Embryonic facial prominence (tissue), 1 donor: ENCODE measurements around the gene DNAL4.

Experiments used
- DNase-seq: peaks from one replicate; pipeline ENCODE4 v3.0.0-alpha.2; 2016; ENCODE audit errors: extremely low spot score

DNAL4 gene

DNA sequence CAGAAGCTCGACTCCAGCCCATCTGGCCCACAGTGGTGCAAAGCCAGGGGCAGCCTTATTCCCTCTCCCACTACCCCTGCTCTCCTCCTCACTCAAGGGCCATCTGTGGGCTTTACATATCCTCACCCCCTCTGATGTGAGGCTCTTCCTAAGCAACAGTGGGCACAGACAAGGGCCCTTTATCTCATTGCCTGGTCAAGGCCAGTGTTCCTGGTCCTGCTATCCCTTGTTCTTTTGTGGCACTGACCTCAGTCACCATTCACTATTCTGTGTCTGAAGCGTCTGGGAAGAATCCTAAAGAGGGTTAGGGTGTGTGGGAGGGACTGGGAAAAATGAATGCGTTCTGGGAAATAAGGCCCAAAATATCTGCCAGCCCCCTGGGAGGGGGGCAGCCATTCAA is 7.3 kb downstream of the DNAL4 start:
- no peak for DNase-seq

DNA sequence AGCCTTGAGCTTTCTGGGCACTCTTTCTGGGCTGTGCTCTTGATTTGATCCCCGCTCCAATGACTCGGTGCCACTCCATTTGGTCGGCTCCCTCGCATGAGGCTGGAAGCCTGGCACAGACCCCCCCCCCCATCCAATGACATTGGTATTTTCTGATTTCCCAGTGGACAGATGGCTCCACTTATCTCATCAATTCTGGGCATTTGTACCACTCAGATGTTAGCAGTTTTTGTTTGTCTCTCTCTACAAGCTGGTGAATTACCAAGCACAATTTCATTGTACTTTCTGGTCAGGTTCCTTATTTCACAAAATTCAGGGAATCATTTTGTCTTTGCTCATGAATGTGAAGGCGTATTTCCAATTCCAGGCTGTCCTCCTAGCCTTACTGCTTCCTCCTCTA is 9.1 kb downstream of the DNAL4 start:
- no peak for DNase-seq

DNA sequence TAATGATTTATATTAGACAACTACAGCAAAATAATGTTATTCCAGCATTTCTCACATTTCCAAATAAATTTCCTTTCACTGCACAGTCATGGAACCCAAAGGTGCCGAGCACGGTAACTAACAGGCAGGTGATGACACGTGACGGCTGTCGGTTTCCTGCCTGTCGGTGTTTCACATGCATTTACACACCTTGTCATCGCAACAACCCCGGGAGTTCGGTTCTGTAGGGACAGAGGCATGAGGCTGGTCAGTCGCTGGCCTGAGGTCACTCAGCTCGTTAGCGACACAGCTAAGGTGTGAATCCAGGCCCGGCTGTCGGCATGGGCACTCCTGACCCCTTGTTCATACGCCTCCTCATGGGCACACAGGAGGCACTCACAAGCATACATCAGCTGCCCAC is 9.9 kb downstream of the DNAL4 start:
- DNase-seq = no peak

DNA sequence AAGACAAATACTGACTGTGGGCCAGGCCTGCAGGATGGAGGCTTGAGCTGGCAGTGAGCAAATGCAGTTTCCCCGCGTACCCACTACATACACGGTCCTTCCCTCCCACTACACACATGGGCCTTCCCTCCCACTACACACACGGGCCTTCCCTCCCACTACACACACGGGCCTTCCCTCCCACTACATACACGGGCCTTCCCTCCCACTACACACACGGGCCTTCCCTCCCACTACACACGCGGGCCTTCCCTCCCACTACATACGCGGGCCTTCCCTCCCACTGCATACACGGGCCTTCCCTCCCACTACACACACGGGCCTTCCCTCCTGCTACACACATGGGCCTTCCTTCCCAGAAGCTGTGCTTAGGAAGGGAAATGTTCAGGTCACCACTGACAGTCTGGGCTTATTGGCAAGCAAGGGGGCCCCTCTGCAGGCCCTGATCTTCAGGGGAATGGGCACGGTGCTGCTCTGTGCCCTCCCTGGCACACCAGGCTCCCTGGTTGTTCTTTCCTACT is 10.8 kb downstream of the DNAL4 start:
- DNase-seq = no peak

DNA sequence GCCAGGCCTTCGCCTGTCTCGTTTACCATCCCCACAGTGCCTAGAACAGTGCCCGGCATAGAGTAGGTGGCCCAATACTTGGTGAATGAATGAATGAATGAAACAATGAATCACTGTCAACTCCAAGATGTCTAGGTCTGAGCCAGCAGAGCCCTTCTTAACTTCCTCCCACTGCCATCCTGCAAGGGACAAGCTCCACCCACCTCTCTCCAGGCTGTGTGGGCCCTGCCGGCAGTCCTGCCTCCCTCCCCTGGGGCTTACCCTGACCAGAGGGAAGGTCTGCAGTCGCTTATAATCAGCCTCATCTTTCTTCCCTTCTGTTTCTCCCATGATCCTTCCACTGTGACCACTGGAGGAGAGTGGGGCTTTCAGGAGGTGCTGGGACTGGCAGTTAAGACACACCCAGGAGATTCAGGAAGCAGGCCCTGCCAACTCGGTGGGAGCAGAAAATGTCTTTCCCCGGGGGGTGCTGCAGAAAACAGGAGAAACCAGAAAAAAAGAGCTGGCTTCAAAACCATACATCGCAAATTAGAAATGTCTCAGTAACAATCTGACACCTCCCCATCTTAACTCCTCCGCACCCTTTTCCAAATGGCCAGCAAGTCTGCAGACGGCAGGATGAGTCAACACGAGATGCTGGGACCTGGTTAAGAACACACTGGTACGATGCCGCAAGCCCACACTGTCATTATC is 11.4 kb downstream of the DNAL4 start:
- DNase-seq = no peak

DNA sequence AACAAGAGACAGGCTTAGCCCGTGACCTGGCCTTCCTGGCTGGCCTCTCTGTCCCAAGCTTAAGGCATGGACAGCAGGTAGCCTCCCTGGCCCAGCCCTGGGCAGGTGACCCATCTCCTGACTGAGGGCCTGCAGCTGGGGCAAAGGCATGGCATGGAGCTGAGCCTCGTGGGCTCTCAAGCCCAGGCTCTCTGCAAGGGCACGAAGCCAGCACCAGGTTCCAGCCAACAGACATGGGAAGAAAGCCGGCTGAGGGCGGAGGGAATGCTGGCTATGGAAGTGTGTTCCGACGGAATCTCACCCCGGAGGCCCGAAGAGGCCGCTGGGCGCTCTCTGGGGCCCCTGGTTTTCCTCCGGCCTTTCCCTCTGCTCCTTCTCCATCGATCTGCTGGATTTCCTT is 12.9 kb downstream of the DNAL4 start:
- no peak for DNase-seq

DNA sequence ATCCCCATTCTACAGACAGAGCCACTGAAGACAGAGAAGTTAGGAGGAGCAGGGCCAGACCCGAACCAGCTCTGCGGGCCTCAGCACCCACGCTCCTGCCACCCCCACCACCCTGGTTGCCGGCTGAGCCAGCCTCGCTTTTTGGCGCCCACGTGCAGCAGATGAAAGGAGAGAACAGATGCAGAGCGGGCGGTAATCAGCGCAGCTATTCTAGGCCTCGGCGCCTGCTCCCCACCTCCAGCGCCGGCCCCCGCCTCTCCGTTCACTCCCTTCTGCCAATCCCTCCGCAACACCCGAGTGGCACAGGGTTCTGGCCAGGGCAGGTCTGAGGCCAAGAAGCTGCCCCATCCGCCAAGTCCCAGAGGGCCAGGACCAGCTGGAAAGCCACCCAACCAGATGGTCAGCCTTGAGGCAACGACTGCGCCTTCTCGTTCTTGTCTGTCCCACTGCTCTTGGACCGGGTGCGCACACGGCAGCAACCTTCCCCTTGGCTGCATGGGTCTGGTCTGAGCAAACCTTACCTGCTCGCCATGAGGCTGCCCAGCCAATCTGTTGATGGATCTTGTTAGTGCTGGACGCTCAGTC is 16.8 kb downstream of the DNAL4 start:
- DNase-seq = no peak

DNA sequence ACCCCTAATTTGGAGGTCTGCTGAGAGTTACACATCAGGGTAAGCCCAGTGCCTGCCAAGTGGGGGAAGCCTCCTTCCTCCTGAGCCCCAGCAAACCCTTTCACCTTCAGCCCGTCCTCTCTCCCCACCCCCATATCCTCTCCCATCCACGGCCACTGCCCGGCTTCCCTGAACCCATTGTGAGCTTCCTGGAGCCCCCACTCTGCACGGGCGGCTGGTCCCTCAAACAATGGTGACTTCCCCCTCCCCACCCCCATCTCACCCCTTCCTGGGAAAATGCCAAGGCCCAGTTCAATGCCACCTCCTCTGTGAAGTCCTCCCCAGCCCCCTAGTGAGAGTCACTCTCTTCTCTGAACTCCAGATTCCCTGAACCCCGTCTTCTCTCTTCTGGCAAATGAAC is 17.9 kb downstream of the DNAL4 start:
- no peak for DNase-seq

DNA sequence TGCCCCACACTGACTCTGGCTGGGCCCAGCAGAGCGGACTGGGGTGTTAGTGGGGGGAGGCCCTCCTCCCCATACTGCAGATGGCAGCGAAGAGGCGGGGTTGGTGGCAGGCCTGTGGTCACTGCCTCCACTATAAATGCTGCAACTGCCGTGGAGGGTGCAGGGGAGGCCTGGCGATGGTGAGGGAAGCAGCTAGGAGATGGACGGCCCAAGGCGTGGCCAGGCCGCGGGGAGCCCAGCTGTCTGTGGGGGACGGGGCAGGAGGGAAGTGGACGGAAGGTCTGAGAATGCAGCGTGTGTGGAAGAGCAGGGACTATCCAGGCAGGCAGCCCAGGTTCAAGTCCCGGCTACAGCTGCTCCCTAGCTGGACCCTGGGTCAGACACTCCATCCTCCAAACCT is 18.3 kb downstream of the DNAL4 start:
- DNase-seq = no peak

DNA sequence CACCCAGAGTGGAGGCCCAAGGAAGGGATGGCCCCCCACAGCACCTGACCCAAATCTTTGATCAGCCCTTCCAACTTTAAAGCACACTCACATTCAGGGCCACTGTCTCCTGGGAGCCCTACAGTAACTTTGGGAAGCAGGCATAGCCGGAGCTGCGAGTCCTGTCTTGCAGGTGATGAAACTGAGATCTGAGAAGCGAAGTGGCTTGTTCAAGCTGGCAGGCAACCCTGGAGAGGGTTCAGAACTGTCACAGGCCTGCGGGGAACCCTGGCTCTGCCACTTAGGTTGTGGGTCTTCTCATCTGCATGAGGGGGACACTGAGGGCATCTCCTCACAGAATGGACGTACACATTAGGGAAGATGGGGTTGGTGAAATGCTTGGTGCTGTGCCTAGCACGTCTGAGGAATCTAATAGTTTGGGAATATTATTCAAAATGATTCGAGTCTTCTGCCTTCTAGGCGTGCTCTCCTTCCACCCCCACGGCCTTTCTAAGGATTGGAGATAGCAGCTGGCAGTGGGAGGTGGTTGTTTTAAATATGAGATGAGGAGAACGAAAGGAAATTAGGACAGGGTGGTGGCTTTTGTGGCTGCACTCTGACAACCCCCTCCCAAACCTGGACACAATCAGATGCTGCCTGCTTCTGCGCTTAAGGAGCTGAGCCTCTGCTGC is 19.3 kb downstream of the DNAL4 start:
- no peak for DNase-seq

DNA sequence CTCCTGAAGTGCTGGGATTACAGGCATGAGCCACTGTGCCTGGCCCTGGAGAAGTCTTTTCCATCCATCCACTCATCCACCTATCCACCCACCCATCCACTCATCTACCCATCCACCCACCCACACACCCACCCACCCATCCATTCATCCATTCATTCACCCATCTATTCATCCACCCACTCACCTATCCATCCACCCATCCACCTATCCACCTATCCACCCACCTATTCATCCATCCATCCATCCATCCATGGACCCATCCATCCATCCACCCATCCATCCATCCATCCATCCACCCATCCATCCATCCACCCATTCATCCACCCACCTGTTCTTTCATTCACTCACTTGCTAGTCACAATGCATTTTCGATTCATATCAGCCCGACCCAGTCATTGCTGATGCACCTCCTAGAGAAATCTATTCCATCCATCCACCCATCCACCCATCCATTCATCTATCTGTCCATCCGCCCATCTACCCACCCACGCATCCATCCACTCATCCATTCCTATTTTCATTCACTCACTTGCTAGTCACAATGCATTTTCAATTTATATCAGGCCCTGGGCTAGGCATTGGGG is 20.5 kb downstream of the DNAL4 start:
- no peak for DNase-seq

DNA sequence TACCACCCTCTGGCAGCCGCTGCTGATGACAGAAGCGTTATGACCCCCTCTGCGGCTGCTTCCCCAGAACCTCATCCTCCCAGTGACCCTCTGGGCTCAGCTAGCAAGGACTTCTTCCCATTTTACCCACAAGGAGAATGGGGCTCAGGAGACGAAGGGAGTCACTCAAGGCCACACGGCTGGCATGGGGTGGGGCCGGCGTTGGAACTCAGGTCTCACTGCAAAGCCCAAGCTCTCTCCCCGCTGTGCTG is 21.4 kb downstream of the DNAL4 start:
- no peak for DNase-seq

DNA sequence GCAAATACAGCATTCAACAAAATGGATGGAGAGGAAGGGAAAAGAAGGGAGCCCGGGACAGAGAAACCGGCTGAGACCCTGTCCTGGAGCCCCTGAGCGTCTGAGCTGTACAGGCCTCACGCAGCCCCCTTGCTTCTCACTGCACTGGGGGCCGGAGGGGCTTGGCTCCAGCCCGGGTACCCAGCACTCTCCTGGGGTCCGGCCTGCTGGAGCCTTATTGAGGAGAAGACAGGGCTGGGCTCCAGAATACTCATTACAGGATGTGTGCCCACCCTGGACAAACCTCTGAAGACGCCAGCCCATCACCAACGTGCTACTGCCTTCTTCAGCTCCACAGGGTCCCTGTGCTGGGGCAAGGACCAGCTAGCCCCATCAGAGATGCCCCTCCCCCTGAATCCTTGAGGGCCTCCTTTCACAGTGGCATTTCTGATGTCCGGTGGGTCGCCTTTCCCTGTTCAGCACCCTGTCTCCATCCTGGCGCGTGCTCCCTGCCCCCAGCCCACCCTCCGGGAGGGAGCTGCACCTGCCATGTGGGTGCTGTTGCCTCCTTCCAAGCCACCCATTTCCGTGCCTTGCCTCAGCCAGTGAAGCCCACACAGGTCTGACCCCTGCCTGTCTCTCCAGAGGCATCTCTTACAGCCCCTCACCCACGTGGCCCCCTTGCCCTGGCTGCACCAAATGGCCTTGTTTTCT is 23.5 kb downstream of the DNAL4 start:
- no peak for DNase-seq

DNA sequence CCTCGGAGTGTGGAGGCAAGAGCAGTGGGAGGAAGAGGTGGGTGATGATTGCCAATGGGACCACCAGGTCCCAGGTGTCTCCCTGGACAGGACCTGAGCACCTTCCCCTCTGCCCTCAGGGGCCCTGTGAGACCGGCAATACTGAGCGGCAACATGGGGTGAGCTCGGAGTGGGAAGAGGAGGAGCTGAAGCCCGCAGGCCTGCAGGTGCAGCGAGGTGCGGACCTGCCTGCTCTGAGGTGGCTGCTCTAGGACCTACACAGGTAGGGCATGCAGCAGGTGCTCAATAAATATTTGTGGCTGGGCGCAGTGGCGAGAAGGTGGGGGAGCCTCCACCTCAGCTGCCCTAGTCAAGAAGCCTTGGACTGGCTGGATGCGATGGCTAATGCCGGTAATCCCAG is 25.9 kb downstream of the DNAL4 start:
- DNase-seq = no peak

DNA sequence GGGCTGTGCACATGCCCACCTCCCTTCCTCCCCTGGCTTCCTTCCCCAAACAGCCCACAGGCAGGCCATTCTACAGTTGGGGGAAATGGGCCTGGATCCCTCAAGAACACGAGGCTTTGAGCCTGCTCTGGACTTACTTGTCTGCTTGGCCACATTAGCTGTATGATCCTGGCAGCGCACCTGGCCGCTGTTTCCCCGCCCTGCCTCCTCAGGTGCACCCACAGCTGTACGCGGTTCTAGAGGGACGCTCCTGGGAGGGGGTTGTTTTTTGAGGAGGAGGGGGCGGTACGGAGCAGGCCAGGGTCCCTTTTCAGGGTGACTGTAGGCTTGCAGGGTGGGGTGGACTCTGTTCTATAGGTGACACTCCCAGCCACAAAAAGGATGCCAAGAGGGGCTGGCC is 26.6 kb downstream of the DNAL4 start:
- no peak for DNase-seq

DNA sequence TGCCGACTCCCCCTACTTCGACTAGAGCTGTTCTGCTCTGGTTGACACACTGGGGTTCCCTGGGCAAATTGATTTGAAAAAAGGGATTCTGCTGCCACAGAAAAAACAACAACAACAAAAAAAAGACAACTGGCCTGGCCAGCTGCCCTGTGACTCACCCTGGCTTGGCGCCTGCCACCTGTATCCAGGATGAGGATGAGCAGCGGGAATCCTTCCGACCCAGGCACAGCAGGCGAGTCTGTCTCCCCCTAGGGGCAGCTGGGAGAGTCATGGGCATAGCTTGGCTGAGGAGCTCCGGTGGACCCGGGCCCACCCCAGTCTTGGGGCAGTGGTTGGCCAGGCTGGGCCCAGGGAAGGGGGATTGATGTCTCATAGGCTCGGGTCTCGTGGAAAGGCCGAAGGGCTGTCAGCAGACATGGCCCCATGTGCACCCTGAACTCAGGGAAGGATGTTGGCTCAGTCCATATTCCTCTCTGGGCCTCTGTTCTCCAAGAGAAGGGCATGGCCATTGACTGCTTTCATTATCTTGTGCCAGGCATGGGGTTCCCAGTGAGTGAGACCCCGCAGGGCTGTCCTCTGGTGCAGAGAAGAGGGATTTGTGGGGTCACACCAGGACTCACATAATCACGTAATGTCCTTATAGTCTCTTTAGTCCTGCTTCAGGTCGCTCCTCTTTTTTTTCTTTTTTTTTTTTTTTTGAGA is 27.7 kb downstream of the DNAL4 start:
- DNase-seq = no peak

DNA sequence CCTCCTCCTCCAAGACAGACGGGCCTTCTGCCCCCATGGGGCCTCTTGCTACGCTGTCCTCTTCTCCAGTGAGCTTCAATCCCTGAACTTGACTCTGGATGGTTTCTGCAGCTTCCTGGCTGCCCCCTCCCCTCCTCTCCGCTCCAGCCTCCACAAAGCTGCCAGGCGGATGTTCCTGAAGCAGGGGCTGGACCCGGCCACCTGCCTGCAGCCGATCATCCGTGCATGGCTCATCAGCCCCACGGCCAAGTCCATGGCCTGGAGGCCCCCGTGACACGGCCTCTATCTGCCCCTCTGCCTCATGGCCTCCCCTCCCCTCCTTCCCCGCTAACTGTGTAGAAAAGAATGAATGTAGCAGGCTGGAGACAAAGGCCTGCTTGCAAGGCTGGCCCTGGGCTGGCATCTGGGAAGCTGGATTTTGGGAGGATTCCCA is 31.4 kb downstream of the DNAL4 start:
- no peak for DNase-seq

DNA sequence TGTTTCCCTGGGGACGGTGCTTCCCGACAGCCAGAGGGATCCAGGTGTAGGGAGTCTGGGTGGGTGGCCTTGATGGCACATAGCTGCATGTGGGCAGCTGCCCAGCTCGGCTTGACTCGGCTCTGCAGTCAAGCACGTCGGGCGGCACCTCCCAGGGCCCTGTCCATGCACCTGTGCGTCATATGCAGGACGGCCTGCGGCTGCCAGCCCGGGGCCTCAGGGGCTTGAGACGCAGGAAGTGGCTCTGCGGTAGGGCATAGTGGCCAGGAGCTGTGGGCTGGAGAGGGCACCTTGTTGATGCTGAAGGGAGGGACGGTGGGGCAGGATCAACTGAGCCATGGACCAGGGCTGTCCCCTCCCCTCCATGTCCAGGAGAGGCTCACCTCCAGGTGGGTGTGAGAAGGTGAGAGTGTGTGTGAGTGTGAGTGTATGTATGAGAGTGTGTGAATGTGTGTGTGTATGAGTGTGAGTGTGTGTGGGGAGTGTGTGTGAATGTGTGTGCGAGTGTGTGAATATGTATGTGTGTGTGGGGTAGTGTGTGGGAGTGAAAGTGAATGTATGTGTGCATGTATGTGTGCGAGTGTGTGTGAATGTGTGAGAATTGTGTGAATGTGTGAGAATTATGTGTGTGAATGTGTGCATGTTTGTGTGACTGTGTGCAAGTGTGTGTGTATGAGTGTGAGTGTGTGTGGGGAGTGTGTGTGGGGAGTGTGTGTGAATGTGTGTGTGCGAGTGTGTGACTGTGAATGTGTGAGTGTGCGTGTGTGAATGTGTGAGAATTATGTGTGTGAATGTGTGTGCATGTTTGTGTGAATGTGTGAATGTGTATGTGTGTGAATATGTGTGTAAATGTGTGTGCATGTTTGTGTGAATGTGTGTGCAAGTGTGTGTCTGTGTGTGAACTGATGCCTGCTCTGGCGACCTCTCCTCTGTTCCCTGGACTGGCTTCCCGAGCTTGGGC is 32.5 kb downstream of the DNAL4 start:
- no peak for DNase-seq

DNA sequence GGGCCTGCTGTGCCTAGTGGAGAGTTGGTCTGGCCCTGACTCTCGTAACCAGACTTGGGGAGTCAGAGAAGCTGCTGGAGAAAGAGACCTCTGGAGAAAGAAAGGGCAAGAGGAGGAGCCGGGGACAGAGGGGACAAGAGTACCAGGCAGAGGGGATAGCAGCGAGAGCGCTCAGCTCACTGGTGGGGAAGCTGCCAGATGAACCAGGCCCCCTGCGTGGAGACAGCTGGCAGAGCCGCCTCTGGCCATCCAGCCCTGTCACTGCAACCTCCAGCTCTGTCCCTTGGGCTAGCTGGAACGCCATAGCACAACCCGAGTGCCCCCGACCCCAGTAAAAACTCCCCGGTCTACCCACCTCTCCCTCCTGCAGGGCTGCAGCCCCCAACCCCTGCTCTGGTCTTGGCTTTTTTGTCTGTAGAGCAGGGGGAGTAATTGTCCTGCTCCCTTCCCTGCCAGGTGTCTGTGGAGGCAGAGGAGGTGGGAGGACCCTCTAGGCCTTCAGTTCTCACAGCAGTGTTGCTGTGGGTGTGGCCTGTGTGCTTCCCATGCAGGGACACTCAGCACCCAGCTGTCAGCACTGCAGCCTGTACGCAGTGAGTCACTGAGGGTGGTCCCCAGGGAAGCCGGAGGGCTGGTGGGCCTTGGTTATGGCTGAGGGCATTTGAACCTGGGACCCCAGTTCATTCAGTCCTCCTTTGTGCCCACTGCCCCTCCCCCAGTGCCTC is 33.3 kb downstream of the DNAL4 start:
- DNase-seq = no peak

DNA sequence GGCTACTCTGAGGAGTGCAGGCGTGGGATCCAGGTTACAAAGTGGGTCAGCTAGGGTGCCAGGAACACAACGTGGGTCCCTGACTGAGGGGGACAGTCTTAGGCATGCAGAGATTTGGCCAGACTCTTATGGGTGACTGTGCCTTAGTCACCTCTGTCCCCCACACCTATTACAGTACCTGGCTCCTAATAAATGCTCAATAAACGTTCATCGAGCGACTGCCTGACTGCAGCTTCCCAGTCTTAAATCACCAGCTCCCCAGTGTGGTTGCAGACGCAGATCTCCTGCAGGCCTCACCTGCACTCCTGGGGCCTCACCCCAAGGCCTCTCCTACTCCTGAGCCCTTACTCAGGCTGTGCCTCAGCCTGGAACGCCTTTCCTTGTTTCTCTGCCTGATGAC is 34.9 kb downstream of the DNAL4 start:
- DNase-seq = no peak
